ENCODE results near the gene SLC36A4.

- TF ChIP-seq CTCF (conservative IDR thresholded peaks at IDR 0.05; ENCODE audit: low read depth, low read length) (no peak), BHLHE40 (IDR thresholded peaks at IDR 0.05; ENCODE audit: low read depth, low read length) (no peak), POLR2A (IDR thresholded peaks at IDR 0.05; ENCODE audit: low read depth, low read length) (no peak), MAZ (IDR thresholded peaks at IDR 0.05; ENCODE audit: borderline replicate concordance, low read depth, low read length) (no peak), RCOR1 (IDR thresholded peaks at IDR 0.05; ENCODE audit: insufficient replicate concordance, low read length) (no peak), FOS (IDR thresholded peaks at IDR 0.05; ENCODE audit: low read depth, low read length) (no peak), CEBPB (IDR thresholded peaks at IDR 0.05; ENCODE audit: low read depth, low read length) (no peak), MAFK (IDR thresholded peaks at IDR 0.05; ENCODE audit: low read depth, low read length) (no peak), SMC3 (IDR thresholded peaks at IDR 0.05; ENCODE audit: low read depth, low read length) (no peak)
Measured at GRCh38 chr11:93220078-93220477, 22.3 kb upstream of the SLC36A4 start.

Data from IMR-90 (cell line).